Measurements from ENCODE around the gene PTPN3. TPM values are rescaled to one million over a fixed set of nuclear protein-coding genes. Genes with fewer than 3 reads are reported as not detected.

The PTPN3 gene
- total and polyA plus RNA-seq, 2 donors (not counting 1 experiment from before 2014, with no cell fraction given), result 1.4 to 2.3 TPM

- no peaks in the 10 kb centered on the region for H3K9me3 ChIP-seq (ENCODE audit: control insufficient read depth, insufficient read depth, low read depth, low read length)
- H3K36me3 ChIP-seq (ENCODE audit: control insufficient read depth, insufficient read depth, low read length), result no peaks in the 10 kb centered on the region
- H3K27me3 ChIP-seq (ENCODE audit: control insufficient read depth, insufficient read depth, low read length), result no peaks in the 10 kb centered on the region
- H3K9ac ChIP-seq (ENCODE audit: insufficient read depth, low read length), result no peak overlapping the region
- H3K4me3 ChIP-seq (replicated peaks in 1 of 4; ENCODE audit: control extremely low read depth in 1 of 4, insufficient read depth in 1 of 4, low read depth in 3 of 4, low read length in 4 of 4), result no peak overlapping the region
- TF ChIP-seq EZH2 (IDR thresholded peaks at IDR 0.05; ENCODE audit: low read length, missing control alignments) (no peak), CTCF (conservative IDR thresholded peaks at IDR 0.05 in 1 of 2, IDR thresholded peaks at IDR 0.05 in 1 of 2; ENCODE audit: low read depth in 1 of 2, low read length in 2 of 2) (no peak)
- H3K4me1 ChIP-seq (ENCODE audit: control insufficient read depth, extremely low read depth, insufficient read depth, low read length), result no peaks in the 10 kb centered on the region
- H3K27ac ChIP-seq (ENCODE audit: insufficient read depth, low read length), result no peak overlapping the region
- DNase-seq (ENCODE audit: low read depth in 2 of 2), result no peak
- H2AFZ ChIP-seq (ENCODE audit: low read length), result no peak overlapping the region
- H4K20me1 ChIP-seq (ENCODE audit: control insufficient read depth, extremely low read depth, insufficient read depth, low read length), result no peaks in the 10 kb centered on the region
- H3K4me2 ChIP-seq (ENCODE audit: extremely low read depth, insufficient read depth, low read length), result no peak overlapping the region
- H3K79me2 ChIP-seq (ENCODE audit: control insufficient read depth, insufficient read depth, low read length), result no peaks in the 10 kb centered on the region
Observed at GRCh38 chr9:109355564-109356297, 142.4 kb downstream of the PTPN3 start.

- Histone ChIP-seq H3K36me3 (ENCODE audit: control insufficient read depth, insufficient read depth, low read length) (no peaks in the 10 kb centered on the region), H3K9me3 (ENCODE audit: control insufficient read depth, insufficient read depth, low read depth, low read length) (no peaks in the 10 kb centered on the region), H3K4me2 (ENCODE audit: extremely low read depth, insufficient read depth, low read length) (no peak overlapping the region), H3K4me3 (replicated peaks in 1 of 4; ENCODE audit: control extremely low read depth in 1 of 4, insufficient read depth in 1 of 4, low read depth in 3 of 4, low read length in 4 of 4) (no peak overlapping the region), H2AFZ (ENCODE audit: low read length) (no peak overlapping the region), H3K79me2 (ENCODE audit: control insufficient read depth, insufficient read depth, low read length) (no peaks in the 10 kb centered on the region), H3K27me3 (ENCODE audit: control insufficient read depth, insufficient read depth, low read length) (no peaks in the 10 kb centered on the region), H4K20me1 (ENCODE audit: control insufficient read depth, extremely low read depth, insufficient read depth, low read length) (no peaks in the 10 kb centered on the region), H3K4me1 (ENCODE audit: control insufficient read depth, extremely low read depth, insufficient read depth, low read length) (no peaks in the 10 kb centered on the region), H3K9ac (ENCODE audit: insufficient read depth, low read length) (no peak overlapping the region), H3K27ac (ENCODE audit: insufficient read depth, low read length) (no peak overlapping the region)
- no peak for DNase-seq (ENCODE audit: low read depth in 2 of 2)
- TF ChIP-seq EZH2 (IDR thresholded peaks at IDR 0.05; ENCODE audit: low read length, missing control alignments) (no peak), CTCF (conservative IDR thresholded peaks at IDR 0.05 in 1 of 2, IDR thresholded peaks at IDR 0.05 in 1 of 2; ENCODE audit: low read depth in 1 of 2, low read length in 2 of 2) (no peak)
Observed at GRCh38 chr9:109354190-109354589, 143.9 kb downstream of the PTPN3 start.

GRCh38 chr9:109351032-109351431 is 147.1 kb downstream of the PTPN3 start:
- peaks cover 3% of the 10 kb centered on the region for H3K4me1 ChIP-seq (ENCODE audit: control insufficient read depth, extremely low read depth, insufficient read depth, low read length)
- H3K4me2 ChIP-seq (ENCODE audit: extremely low read depth, insufficient read depth, low read length), result no peak overlapping the region
- no peak overlapping the region for H3K4me3 ChIP-seq (replicated peaks in 1 of 4; ENCODE audit: control extremely low read depth in 1 of 4, insufficient read depth in 1 of 4, low read depth in 3 of 4, low read length in 4 of 4)
- TF ChIP-seq CTCF (conservative IDR thresholded peaks at IDR 0.05 in 1 of 2, IDR thresholded peaks at IDR 0.05 in 1 of 2; ENCODE audit: low read depth in 1 of 2, low read length in 2 of 2) (no peak), EZH2 (IDR thresholded peaks at IDR 0.05; ENCODE audit: low read length, missing control alignments) (no peak)
- no peak for DNase-seq (ENCODE audit: low read depth in 2 of 2)
- H3K9me3 ChIP-seq (ENCODE audit: control insufficient read depth, insufficient read depth, low read depth, low read length), result no peaks in the 10 kb centered on the region
- H3K79me2 ChIP-seq (ENCODE audit: control insufficient read depth, insufficient read depth, low read length), result no peaks in the 10 kb centered on the region
- no peaks in the 10 kb centered on the region for H3K36me3 ChIP-seq (ENCODE audit: control insufficient read depth, insufficient read depth, low read length)
- H3K27me3 ChIP-seq (ENCODE audit: control insufficient read depth, insufficient read depth, low read length), result no peaks in the 10 kb centered on the region
- H4K20me1 ChIP-seq (ENCODE audit: control insufficient read depth, extremely low read depth, insufficient read depth, low read length), result no peaks in the 10 kb centered on the region
- H3K27ac ChIP-seq (ENCODE audit: insufficient read depth, low read length), result no peak overlapping the region
- H2AFZ ChIP-seq (ENCODE audit: low read length), result no peak overlapping the region
- H3K9ac ChIP-seq (ENCODE audit: insufficient read depth, low read length), result no peak overlapping the region
